GM12875 (cell line): ENCODE results near the gene ACTL8.
"Not testable (repeated sequence)": the region's sequence is repeated elsewhere in the genome, so short reads cannot be mapped to it uniquely, and the experiment has no call there.

Experiments used
- H3K4me3 ChIP-seq: one replicate; pipeline ENCODE4 v1.5.1; 2011; ENCODE audit warnings: low read depth, low read length, control low read depth
- TF ChIP-seq, protein P1 (sequence below): IDR thresholded peaks from 2 replicates; pipeline ENCODE4 v1.5.1; 2011; ENCODE audit warnings: low read depth, mild to moderate bottlenecking, control low read depth, inconsistent platforms, low read length, moderate library complexity, borderline replicate concordance; ENCODE audit not compliant: insufficient read depth

Gene ACTL8

DNA sequence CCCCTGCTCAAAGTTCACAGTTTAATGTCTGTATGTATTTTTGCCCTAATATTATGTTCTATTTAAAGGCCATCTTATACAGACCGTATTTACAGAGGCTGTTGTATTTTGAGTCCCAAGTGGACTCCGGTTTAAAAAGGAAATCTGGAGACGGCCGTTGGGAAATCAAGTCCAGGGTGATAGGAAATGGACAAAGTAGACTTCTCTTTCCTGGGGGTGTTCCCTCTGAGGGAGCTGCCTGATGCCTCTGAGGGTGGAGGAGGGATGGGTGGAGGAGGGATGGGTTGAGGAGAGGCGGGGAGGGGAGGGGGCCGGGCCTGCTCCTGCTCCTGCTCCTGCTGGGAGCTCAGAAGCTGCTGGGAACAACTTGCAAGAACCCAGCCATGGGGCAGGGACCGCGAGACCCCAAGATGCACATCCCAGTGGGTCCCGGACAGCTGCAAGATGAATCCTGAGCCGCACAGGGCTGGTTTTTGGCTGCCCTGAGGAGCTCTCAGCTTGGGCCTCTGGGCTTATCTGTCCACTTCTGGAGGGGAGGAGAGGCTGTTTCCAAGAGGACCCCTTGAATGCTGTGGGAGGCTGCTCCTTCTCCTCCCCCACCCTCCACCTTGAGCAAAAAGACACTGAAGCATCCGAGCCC, 12.0 kb upstream of the ACTL8 start:
- TF ChIP-seq, protein P1, sequence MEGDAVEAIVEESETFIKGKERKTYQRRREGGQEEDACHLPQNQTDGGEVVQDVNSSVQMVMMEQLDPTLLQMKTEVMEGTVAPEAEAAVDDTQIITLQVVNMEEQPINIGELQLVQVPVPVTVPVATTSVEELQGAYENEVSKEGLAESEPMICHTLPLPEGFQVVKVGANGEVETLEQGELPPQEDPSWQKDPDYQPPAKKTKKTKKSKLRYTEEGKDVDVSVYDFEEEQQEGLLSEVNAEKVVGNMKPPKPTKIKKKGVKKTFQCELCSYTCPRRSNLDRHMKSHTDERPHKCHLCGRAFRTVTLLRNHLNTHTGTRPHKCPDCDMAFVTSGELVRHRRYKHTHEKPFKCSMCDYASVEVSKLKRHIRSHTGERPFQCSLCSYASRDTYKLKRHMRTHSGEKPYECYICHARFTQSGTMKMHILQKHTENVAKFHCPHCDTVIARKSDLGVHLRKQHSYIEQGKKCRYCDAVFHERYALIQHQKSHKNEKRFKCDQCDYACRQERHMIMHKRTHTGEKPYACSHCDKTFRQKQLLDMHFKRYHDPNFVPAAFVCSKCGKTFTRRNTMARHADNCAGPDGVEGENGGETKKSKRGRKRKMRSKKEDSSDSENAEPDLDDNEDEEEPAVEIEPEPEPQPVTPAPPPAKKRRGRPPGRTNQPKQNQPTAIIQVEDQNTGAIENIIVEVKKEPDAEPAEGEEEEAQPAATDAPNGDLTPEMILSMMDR: no peak
- no peak overlapping the region for H3K4me3 ChIP-seq

DNA sequence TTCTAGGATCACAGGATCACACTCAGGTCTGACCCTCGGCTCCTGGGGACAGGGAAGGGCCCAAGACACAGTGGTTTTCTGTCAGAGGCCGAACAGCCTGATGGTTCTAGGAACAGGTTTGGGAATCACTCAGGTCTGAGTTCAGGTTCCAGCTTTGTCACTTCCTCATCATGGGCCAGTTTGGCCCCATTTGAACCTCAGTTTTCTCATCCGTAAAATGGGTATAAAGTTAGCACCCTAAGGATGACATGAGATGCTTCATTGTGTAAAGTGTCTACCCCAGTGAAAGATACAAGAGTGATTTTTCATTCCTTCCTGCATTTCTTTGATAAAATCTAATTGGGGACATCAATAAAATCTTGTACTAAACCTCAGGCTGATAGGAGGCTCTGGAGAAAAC, 11.2 kb upstream of the ACTL8 start:
- no peak overlapping the region for H3K4me3 ChIP-seq
- TF ChIP-seq, protein P1: no peak

DNA sequence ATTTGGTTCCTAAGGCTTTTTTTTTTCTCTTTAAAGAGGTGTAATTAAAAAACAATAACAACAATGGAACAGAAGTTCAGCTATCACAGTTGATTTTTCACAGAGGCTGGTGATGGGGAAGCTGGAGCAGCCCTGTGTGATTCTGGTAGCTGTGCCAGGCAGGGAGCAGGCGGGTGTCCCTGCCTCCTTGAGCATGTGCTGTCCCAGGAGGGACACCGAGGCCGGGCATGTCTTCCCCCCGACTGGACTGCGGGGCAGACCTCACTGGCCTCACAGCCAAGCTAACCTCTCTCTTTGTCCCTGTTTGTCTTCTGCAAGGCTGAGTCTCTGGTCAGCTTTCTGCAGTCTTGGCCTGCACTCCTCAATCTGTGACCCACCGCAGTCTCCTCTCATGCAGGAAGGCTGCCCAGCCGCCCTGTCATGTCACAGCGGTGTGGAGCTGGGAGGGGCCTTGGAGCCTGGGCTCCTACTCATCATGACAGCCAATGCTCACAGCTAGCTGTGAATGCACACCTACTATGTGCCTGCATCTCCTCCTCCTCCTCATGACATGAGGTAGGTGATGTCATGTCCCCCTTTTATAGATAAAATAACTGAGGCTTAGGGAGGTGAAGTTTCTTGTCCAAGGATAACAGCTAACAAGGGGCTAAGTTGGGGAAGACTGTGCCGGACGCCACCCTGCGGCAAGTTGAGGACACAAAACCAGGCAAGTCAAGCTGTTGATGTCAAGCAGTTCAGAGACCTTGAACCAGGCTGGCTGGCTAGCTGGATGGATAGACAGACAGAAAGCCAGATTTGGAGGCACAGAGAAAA, 10.3 kb upstream of the ACTL8 start:
- H3K4me3 ChIP-seq: no peak overlapping the region
- TF ChIP-seq, protein P1: no peak

DNA sequence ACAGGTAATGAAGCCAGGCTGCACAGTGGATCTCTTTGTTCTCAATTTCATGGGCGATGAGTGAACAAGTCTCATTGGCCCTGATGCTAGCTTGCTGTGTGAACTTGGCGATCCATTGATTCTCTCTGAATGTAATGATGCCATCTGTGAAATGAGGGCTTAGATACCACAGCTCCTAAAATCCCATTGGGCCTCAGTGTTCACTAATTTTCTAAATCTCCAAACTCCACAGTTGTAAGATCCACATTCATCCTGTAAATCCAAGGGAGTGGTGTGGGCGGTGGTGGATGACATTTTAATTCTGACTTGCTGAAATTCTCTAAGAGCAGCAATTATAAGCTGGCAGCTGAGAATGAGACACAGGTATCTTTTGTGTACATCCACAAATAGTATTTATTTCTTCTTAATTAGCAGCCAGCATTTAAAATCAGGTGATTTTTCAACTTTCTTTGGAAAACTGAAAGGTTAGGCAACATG, 9.6 kb upstream of the ACTL8 start:
- TF ChIP-seq, protein P1: no peak
- H3K4me3 ChIP-seq: no peak overlapping the region

DNA sequence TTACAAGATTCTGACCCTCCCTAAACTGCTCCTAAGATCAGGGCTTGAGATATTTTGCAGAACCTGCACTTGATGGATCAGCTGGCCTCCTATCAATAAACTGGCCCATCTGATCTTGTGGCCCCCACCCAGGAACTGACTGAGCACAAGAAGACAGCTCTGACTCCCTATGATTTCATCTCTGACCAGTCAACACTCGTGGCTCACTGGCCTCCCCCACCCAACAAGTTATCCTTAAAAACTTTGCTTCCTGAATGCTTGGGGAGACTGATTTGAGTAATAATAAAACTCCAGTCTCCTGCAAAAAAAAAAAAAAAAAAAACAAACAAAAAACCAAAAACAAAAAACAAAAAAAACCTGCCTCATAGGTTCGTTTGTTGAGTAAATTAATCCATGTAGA, 8.9 kb upstream of the ACTL8 start:
- not testable (repeated sequence) for H3K4me3 ChIP-seq

DNA sequence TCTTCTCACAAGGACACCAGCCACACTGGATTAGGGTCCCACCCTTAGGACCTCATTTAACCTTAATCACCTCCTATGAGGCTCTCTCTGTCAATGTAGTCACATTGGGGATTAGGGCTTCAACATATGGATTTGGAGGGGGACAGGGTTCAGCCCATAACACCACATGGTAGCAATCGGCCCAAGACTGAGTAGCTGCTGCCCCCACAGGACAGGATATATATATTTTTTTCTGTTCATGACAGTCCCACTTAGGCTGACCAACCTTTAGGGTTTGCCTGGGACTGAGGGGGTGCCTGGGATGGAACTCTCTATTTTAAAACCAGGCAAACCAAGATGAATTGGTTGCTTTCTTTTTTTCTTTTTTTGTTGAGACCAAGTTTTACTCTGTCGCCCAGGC, 8.2 kb upstream of the ACTL8 start:
- TF ChIP-seq, protein P1: no peak
- H3K4me3 ChIP-seq: no peak overlapping the region

DNA sequence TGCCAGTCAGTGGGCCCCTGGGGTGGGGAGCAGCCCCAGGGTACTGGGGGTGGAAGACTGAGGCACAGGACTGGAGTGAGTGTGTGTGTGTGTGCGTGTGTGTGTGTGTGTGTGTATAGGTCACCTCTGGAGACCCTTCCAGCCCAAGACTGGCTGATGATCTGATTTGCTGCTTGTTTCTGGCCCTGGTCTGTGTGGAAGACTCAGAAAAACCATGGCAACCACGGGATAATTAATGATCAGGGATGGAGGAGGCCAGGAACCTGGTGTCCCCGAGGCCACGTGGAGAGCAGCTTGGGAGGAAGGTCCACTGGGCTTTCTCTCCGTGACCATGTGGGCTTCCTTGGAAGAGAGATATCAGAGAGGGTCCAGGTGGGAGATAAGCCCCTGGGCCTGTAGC, 4.8 kb upstream of the ACTL8 start:
- H3K4me3 ChIP-seq: no peak overlapping the region
- TF ChIP-seq, protein P1: no peak
